ENCODE data around the gene CFD. TPM values are rescaled to one million over a fixed set of nuclear protein-coding genes. Genes with fewer than 3 reads are reported as not detected.

Gene CFD
- total RNA-seq, 2 experiments from 2014 or later, result 0.60 to 1.4 TPM

DNA sequence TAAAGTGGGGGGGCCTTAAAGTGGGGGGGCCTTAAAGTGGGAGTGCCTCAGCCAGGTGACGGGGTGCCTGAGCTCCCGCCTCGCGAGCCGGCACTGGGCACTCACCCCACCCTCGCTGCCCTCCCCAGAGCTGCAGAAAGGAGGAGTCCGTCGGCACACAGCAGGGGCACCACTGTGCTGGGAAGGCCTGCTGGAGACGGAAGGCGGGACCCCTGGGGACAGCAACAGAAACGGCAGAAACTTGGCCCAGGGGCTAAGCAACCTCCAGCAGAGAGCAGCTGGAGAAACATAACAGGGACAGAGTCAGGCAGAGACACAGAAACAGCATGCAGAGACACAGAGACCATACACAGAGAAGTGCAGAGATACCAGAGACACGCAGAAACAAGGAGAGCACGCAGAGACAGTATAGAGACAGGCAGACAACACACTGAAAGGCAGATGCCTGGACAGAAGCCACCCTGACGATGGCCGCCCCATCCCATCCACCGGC, 7.9 kb downstream of the CFD start:
- peaks cover 2% of the 10 kb centered on the region for H3K9me3 Mint-ChIP-seq
- H3K4me1 Mint-ChIP-seq (ENCODE audit: low read depth), result peaks cover 19% of the 10 kb centered on the region
- H3K36me3 Mint-ChIP-seq (ENCODE audit: low read depth), result peaks cover 9% of the 10 kb centered on the region
- DNase-seq (no peak), ATAC-seq (no peak)
- H3K27ac Mint-ChIP-seq, result no peak overlapping the region
- intact Hi-C loops (cut with micrococcal nuclease), result no loop called here
- ChIA-PET CTCF (no interaction called here), POLR2A (interaction anchor here (0.6 kb wide), 1 partner anchor 66 kb away, joined by 3 read pairs; no protein-coding TSS in a partner anchor)
- H3K27me3 Mint-ChIP-seq, result peaks cover 3% of the 10 kb centered on the region
- TF ChIP-seq, protein P1, sequence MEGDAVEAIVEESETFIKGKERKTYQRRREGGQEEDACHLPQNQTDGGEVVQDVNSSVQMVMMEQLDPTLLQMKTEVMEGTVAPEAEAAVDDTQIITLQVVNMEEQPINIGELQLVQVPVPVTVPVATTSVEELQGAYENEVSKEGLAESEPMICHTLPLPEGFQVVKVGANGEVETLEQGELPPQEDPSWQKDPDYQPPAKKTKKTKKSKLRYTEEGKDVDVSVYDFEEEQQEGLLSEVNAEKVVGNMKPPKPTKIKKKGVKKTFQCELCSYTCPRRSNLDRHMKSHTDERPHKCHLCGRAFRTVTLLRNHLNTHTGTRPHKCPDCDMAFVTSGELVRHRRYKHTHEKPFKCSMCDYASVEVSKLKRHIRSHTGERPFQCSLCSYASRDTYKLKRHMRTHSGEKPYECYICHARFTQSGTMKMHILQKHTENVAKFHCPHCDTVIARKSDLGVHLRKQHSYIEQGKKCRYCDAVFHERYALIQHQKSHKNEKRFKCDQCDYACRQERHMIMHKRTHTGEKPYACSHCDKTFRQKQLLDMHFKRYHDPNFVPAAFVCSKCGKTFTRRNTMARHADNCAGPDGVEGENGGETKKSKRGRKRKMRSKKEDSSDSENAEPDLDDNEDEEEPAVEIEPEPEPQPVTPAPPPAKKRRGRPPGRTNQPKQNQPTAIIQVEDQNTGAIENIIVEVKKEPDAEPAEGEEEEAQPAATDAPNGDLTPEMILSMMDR (IDR thresholded peaks at IDR 0.05), result no peak
- H3K4me3 Mint-ChIP-seq, result no peak overlapping the region

DNA sequence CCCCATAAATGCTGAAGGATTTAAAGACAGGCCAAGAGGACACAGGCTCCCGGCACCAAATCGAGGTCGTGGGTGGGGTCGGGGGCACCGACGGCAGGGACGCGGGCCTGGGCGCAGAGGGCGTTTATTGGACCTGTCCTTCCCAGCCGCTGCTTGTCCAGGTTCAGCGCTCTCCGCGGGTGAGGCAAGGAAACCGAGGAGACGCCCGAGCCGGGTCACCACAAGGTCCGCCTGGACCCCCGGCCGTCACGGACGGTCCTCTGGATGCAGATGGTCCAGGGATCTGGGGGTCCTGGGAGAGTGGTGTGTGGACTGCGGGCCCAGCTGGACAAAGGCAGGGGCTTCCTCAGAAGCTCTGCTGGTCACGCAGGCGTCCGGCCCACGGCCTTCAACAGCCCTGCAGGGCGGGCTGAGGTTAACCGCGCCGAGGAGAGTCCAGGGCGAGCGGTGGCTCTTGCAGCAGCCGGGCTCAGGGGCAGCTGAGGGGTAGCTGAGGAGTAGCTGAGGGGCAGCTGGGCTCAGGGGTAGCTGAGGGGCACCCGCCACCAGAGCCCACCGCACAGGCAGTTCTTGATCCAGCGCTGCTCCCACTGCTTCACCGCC, 8.5 kb downstream of the CFD start:
- ChIA-PET CTCF (no interaction called here), POLR2A (interaction anchor here (0.6 kb wide), 1 partner anchor 67 kb away, joined by 3 read pairs; no protein-coding TSS in a partner anchor)
- intact Hi-C loops (cut with micrococcal nuclease), result no loop called here
- no peak for ATAC-seq
- peaks cover 18% of the 10 kb centered on the region for H3K4me1 Mint-ChIP-seq (ENCODE audit: low read depth)
- H3K36me3 Mint-ChIP-seq (ENCODE audit: low read depth), result peaks cover 9% of the 10 kb centered on the region
- H3K9me3 Mint-ChIP-seq, result peaks cover 2% of the 10 kb centered on the region
- no peak overlapping the region for H3K27ac Mint-ChIP-seq
- no peak overlapping the region for H3K4me3 Mint-ChIP-seq
- TF ChIP-seq, protein P1 (IDR thresholded peaks at IDR 0.05), result no peak
- no peaks in the 10 kb centered on the region for H3K27me3 Mint-ChIP-seq
- DNase-seq, result no peak

DNA sequence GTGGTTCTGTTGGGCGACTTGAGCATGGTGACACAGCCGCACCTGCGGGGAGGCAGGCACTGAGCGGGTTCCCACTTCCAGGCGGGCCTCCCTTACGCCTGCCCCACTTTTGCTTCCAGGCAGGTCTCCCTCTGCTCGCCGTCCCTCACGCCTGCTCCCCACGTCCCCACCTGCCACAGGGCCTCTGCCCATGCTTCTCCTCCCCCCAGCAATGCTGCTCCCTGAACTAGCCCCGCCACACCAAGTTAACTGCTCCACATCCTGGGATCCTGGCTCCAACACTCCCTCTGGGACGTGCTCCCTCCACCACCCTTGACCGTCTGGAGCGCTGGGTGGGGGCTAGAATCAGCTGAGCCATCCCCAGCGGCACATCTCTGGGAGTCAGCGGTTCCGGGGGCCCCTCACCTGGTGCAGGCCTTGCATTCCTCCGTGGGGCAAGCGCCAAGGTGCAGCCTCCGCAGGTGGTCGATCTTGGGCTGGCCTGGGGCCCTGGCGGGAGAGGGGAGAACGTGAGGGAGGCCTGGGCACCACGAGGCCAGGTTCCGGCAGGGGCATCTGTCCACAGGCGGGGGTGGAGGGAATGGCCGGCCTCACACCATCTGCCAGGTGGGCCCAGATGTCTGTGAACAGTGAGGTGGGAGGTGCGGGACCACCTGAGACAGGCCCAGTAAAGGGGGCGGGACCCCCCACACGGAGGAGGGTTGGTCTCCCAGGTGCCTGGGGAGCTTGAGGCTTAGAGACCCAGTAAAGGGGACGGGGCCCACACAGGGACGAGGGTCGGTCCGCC, 9.2 kb downstream of the CFD start:
- POLR2A ChIA-PET, result no interaction called here
- Mint-ChIP-seq H3K36me3 (ENCODE audit: low read depth) (peaks cover 9% of the 10 kb centered on the region), H3K27me3 (no peaks in the 10 kb centered on the region), H3K4me1 (ENCODE audit: low read depth) (peaks cover 12% of the 10 kb centered on the region), H3K9me3 (peaks cover 2% of the 10 kb centered on the region), H3K27ac (no peak overlapping the region), H3K4me3 (no peak overlapping the region)
- TF ChIP-seq, protein P1 (IDR thresholded peaks at IDR 0.05), result no peak
- CTCF ChIA-PET, result no interaction called here
- no peak for ATAC-seq
- DNase-seq, result no peak
- intact Hi-C loops (cut with micrococcal nuclease), result no loop called here

DNA sequence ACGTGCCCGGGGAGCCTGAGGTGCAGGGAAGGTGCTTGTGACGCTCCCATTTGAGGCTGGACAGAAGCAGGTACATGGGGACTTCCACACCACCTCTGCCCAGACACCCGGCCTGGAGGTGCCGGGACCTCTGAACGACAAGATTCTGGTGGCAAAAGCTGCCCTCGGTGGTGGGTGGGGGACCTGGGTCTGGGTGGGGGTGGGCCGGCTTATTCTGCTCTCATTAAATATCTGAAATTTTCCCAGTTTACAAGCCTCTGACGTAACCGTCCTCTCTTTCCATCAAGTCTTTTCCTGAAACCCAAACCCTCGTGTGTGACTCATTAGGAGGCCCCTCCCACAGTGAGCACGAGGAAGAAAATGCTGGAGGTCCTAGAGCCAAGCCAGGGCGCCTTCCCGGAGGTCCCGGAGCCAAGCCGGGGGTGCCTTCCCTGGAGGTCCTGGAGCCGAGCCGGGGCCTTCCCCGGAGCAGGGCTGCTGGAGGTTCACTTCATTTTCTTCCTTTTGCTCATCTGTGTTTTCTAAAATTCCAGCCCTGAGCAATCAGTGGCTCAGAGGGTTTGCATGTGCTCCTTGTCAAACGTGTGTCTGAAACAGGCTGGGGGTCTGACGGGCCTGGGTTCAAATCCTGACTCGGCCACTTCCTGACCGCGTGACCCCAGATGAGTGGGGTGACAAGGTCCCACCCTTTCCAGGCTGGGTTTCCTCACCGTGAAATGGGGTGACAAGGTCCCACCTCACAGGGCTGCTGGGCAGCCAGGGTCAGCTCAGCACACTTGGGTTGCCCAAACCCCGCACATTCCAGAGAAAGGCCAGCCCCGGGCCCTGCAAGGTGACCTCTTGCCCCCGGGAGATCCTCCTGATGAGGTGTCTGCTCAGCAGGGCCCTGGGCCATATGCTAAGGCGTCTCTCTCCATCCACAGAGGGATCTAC, 10.0 kb downstream of the CFD start:
- no peak overlapping the region for H3K4me3 Mint-ChIP-seq
- CTCF ChIA-PET, result no interaction called here

More for the DNA sequence above, 10.0 kb downstream of the CFD start:
- ATAC-seq (no peak), DNase-seq (no peak)
- TF ChIP-seq, protein P1 (IDR thresholded peaks at IDR 0.05), result no peak
- Mint-ChIP-seq H3K36me3 (ENCODE audit: low read depth) (peaks cover 9% of the 10 kb centered on the region), H3K4me1 (ENCODE audit: low read depth) (peaks cover 10% of the 10 kb centered on the region), H3K27ac (no peak overlapping the region), H3K27me3 (no peaks in the 10 kb centered on the region), H3K9me3 (peaks cover 2% of the 10 kb centered on the region)
- intact Hi-C loops (cut with micrococcal nuclease), result no loop called here
- POLR2A ChIA-PET, result no interaction called here

All from activated CD8-positive, alpha-beta T cell treated with anti-CD3 and anti-CD28 coated beads for 36 hours (primary cell).